Ramos (cell line): ENCODE data around the gene WDR88.
"Not testable (repeated sequence)": the region's sequence is repeated elsewhere in the genome, so short reads cannot be mapped to it uniquely, and the experiment has no call there.

ENCODE experiments used
- in situ Hi-C: fragments of 300-500 bp; cut with MboI; formaldehyde crosslinking; loops from one replicate; pipeline ENCODE4 v1.14.3; 2022; ENCODE audit warnings: low sequenced_read_pairs; ENCODE audit not compliant: unreplicated experiment

WDR88 gene

GRCh38 chr19:33125929-33126388 is 6.0 kb upstream of the WDR88 start:
- in situ Hi-C loops, result loop anchor here (10.0 kb wide), 1 partner anchor 151 kb away; the partner anchor contains the start of genes CEP89 and FAAP24

- in situ Hi-C loops, result loop anchor here (10.0 kb wide), 1 partner anchor 152 kb away; the partner anchor contains the start of genes CEP89 and FAAP24
These were observed 5.2 kb upstream of the WDR88 start for GRCh38 chr19:33126712-33127111.

- in situ Hi-C loops, result loop anchor here (10.0 kb wide), 1 partner anchor 155 kb away; the partner anchor contains the start of genes CEP89 and FAAP24
These were observed 2.0 kb upstream of the WDR88 start for GRCh38 chr19:33129901-33130300.

GRCh38 chr19:33130433-33130832 is 1.5 kb upstream of the WDR88 start:
- in situ Hi-C loops, result no loop called here

- in situ Hi-C loops, result no loop called here
These were observed 511 bp downstream of the WDR88 start for GRCh38 chr19:33132425-33132824.

GRCh38 chr19:33133438-33134031 is 1.6 kb downstream of the WDR88 start:
- in situ Hi-C loops, result no loop called here

- in situ Hi-C loops, result no loop called here
These were observed 2.7 kb downstream of the WDR88 start for GRCh38 chr19:33134571-33135041.

- in situ Hi-C loops, result no loop called here
These were observed 7.3 kb downstream of the WDR88 start for GRCh38 chr19:33139165-33139564.

GRCh38 chr19:33143897-33144405 is 12.0 kb downstream of the WDR88 start:
- in situ Hi-C loops, result loop anchor here (5.0 kb wide), 1 partner anchor 263 kb away; no protein-coding TSS in a partner anchor

- in situ Hi-C loops, result no loop called here
These were observed 14.3 kb downstream of the WDR88 start for GRCh38 chr19:33146209-33146608.

GRCh38 chr19:33147538-33147937 is 15.6 kb downstream of the WDR88 start:
- in situ Hi-C loops, result no loop called here

GRCh38 chr19:33150852-33151518 is 19.1 kb downstream of the WDR88 start:
- in situ Hi-C loops, result no loop called here

GRCh38 chr19:33152176-33152575 is 20.3 kb downstream of the WDR88 start:
- in situ Hi-C loops, result no loop called here

- in situ Hi-C loops, result not testable (repeated sequence)
These were observed 20.7 kb downstream of the WDR88 start for GRCh38 chr19:33152625-33153024.

- in situ Hi-C loops, result not testable (repeated sequence)
These were observed 22.4 kb downstream of the WDR88 start for GRCh38 chr19:33154313-33154712.

- in situ Hi-C loops, result no loop called here
These were observed 24.4 kb downstream of the WDR88 start for GRCh38 chr19:33156334-33156733.

GRCh38 chr19:33157906-33158305 is 26.0 kb downstream of the WDR88 start:
- in situ Hi-C loops, result no loop called here

- in situ Hi-C loops, result no loop called here
These were observed 26.5 kb downstream of the WDR88 start for GRCh38 chr19:33158365-33158764.

GRCh38 chr19:33159149-33159548 is 27.2 kb downstream of the WDR88 start:
- in situ Hi-C loops, result no loop called here

- in situ Hi-C loops, result no loop called here
These were observed 28.0 kb downstream of the WDR88 start for GRCh38 chr19:33159893-33160292.

GRCh38 chr19:33161201-33161600 is 29.3 kb downstream of the WDR88 start:
- in situ Hi-C loops, result no loop called here
